AG04449 (cell line): ENCODE data around the gene ADCY7.

Source experiments
- CTCF ChIA-PET: fragments of 350-600 bp; formaldehyde crosslinking; extraction: SDS; loops from one replicate; lab custom pipeline; 2021; ENCODE audit warnings: antibody characterized with exemption; lab: Yijun Ruan, JAX
- POLR2A ChIA-PET: fragments of 400-600, 350-600 bp; formaldehyde crosslinking; extraction: SDS; loops from one replicate; lab custom pipeline; 2020; ENCODE audit warnings: antibody characterized with exemption, inconsistent platforms; lab: Yijun Ruan, JAX
- DNase-seq: peaks from one replicate; pipeline ENCODE4 v3.0.0-alpha.2; 2010; ENCODE audit warnings: low read depth, low spot score
- H3K4me3 ChIP-seq: 2 replicates; pipeline ENCODE4 v1.5.1; 2011; ENCODE audit warnings: low read depth, mild to moderate bottlenecking, control low read depth, low read length
- CTCF ChIP-seq: IDR thresholded peaks from one replicate; pipeline ENCODE4 v1.5.1; 2011; ENCODE audit warnings: mild to moderate bottlenecking, moderate library complexity, low read length, control low read depth, inconsistent platforms; ENCODE audit not compliant: insufficient read depth; ENCODE audit errors: missing control alignments

ADCY7 gene

DNA sequence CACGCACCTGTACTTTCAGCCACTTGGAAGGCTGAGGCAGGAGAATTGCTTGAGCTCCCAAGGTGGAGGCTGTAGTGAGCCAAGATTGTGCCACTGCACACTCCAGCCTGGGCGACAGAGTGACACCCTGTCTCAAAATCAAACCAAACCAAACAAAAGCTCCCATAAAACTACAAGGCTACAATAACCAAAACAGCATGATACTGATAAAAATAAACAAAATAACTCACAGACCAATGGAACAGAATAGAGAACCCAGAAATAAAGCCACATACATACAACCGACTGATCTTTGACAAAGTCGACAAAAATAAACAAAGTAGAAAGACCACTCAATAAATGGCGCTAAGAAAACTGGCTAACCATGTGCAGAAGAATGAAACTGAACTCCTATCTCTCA lies 65.2 kb downstream of the ADCY7 start:
- no peak for TF ChIP-seq CTCF
- H3K4me3 ChIP-seq: no peak overlapping the region
- CTCF ChIA-PET: no interaction called here
- DNase-seq: no peak
- POLR2A ChIA-PET: no interaction called here

DNA sequence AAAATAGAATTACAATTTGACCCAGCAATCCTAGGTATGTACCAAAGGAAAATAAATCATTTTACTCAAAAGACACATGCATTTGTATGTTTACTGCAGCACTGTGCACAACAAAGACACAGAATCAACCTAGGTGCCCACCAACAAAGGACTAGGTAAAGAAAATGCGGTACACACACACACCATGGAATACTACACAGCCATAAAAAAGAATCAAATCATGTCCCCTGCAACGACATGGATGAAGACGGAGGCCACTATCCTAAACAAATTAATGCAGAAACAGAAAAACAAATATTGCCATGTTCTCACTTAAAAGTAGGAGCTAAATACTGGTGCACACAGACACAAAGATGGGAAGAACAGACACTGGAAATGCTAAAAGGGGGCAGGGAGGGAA lies 66.2 kb downstream of the ADCY7 start:
- no peak for DNase-seq
- CTCF ChIA-PET: interaction anchor here (3.5 kb wide), 1 partner anchor 22 kb away, joined by 16 read pairs; no protein-coding TSS in a partner anchor
- POLR2A ChIA-PET: no interaction called here
- TF ChIP-seq CTCF: no peak
- no peak overlapping the region for H3K4me3 ChIP-seq

DNA sequence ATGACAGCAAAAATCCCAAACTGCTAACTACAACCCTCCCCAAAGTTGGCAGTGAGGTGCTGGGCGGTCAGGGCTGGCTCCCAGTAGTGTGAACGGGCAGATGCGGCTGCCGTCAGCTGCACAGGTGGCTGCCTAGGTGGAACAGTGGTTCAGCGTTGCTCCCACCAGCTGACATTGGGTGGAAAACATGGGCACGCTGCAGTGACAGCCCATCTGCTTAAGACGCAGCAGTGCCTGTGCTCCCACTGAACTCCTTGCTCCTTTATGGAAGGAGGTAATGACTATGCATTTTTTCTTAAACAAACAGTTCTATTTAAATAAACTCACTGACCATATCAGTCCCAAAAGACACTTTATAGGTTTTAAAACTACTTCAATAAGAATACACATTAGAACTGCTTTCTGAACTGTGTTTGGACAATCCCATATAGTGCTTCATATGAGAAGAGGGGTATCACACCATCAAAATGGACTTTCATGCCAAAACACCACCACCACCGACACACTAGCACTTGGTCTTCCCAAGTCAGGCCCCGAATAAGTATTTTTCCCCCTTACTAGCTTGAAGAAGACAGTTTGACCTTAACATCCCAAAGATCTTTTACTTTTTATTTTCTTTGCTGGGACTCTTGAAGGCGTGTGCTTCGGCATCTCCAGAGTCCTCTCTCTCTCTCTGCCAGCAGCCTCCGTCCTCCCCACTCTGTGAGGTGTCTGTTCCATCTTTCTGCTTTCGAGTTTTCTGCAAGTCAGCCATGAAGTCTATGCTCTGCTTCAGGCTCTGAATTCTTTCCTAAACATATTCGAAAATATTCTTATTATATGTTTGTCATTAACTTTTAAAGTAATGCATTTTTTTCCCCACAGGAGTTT lies 68.0 kb downstream of the ADCY7 start:
- no peak for DNase-seq
- ChIA-PET CTCF (interaction anchor here (1.0 to 3.5 kb wide), 2 partner anchors 20 to 309 kb away, joined by 3 to 16 read pairs; partner anchors contain the start of gene CNEP1R1), POLR2A (no interaction called here)
- no peak overlapping the region for H3K4me3 ChIP-seq
- no peak for TF ChIP-seq CTCF

DNA sequence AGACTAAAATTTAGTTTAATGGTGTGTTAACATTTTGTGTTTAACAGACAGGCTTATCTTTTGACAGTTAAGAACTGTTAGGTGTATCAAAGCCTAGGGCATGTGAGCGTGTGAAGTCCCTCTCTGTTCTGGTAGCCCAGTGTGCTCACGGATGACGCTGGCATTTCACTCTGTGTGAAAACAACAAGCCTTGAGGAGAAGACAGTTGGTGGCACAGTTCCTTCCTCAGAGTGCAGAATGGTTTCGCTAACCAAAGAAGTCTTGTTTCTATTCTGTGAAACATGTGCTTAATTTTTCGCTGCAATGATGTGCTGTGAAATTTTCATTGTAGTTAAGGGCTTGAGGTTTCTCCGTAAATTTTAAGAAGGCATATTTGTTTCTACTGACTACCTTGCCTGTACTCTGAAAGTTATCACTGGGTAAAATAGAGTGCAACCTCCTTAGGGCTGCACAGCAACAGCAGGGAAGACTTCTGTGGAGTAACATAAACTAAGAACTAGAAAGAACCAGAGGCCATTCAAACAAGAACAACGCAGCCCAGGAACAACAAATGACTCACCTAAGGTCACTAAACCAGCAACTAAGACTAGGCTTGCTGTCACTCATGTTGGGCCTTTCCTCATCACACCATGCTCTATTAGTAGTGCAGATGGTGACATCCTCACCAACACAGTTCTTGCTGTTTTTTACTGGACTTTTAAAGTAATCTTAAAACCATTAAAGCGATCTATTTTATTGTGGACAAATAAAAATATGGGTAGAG lies 69.0 kb downstream of the ADCY7 start:
- no peak for DNase-seq
- H3K4me3 ChIP-seq: no peak overlapping the region
- TF ChIP-seq CTCF: no peak
- POLR2A ChIA-PET: no interaction called here
- CTCF ChIA-PET: interaction anchor here (1.0 to 3.5 kb wide), 2 partner anchors 19 to 310 kb away, joined by 3 to 16 read pairs; partner anchors contain the start of gene CNEP1R1

GRCh38 chr16:50336884-50337283 lies 70.5 kb downstream of the ADCY7 start:
- H3K4me3 ChIP-seq: no peak overlapping the region
- DNase-seq: no peak
- CTCF ChIA-PET: interaction anchor here (1.2 to 2.1 kb wide), 3 partner anchors 10 to 312 kb away, joined by 4 to 8 read pairs (median 4); partner anchors contain the start of gene CNEP1R1
- TF ChIP-seq CTCF: no peak
- POLR2A ChIA-PET: no interaction called here
